Sigmoid colon (tissue), 4 donors: Measurements from ENCODE around the gene ANKEF1.

Experiments
- EP300 ChIP-seq, 4 donors: sonication (generic); formaldehyde crosslinking; IDR thresholded peaks; one replicate each; pipeline ENCODE4 v1.6.1; 2017; ENCODE audit warnings: antibody characterized with exemption in 4 of 4
- TF ChIP-seq, protein P1 (sequence below), 4 experiments: fragments of 450-650 bp in 3 of 4; fragments of 200-600 bp in 1 of 4; IDR thresholded peaks; one replicate each; pipeline ENCODE4 v1.5.1; 2016 to 2019; ENCODE audit warnings: antibody characterized with exemption in 4 of 4, mild to moderate bottlenecking in 3 of 4, moderate library complexity in 2 of 4

DNA sequence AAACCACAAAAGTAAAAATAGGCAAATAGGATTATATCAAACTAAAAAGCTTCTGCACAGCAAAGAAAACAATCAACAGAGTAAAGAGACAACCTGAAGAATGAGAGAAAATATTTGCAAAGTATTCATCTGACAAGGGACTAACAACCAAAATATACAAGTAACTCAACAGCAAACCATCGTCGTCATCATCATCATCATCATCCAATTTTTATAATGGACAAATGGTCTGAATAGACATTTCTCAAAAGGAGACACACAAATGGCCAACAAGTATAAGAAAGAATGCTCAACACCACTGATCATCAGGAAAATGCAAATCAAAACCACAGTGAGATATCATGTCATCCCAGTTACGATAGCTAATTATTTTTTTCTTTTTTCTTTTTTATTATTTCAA lies 62.0 kb downstream of the ANKEF1 start:
- TF ChIP-seq, protein P1, sequence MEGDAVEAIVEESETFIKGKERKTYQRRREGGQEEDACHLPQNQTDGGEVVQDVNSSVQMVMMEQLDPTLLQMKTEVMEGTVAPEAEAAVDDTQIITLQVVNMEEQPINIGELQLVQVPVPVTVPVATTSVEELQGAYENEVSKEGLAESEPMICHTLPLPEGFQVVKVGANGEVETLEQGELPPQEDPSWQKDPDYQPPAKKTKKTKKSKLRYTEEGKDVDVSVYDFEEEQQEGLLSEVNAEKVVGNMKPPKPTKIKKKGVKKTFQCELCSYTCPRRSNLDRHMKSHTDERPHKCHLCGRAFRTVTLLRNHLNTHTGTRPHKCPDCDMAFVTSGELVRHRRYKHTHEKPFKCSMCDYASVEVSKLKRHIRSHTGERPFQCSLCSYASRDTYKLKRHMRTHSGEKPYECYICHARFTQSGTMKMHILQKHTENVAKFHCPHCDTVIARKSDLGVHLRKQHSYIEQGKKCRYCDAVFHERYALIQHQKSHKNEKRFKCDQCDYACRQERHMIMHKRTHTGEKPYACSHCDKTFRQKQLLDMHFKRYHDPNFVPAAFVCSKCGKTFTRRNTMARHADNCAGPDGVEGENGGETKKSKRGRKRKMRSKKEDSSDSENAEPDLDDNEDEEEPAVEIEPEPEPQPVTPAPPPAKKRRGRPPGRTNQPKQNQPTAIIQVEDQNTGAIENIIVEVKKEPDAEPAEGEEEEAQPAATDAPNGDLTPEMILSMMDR (IDR thresholded peaks at IDR 0.05): no peak
- TF ChIP-seq EP300 (IDR thresholded peaks at IDR 0.05): no peak
